GM21529 (cell line): ENCODE measurements around the gene DOCK10.

Experiments
- ATAC-seq: cut with Tn5 transposase; IDR thresholded peaks from one replicate; pipeline ENCODE4 v1.9.1; 2021; ENCODE audit not compliant: unreplicated experiment

DOCK10 gene

GRCh38 chr2:224843141-224843540 lies 199.1 kb downstream of the DOCK10 start:
- ATAC-seq = no peak

- ATAC-seq = no peak
These were observed 200.4 kb downstream of the DOCK10 start for GRCh38 chr2:224841910-224842309.

GRCh38 chr2:224838335-224838734 lies 203.9 kb downstream of the DOCK10 start:
- ATAC-seq = no peak

- no peak for ATAC-seq
These were observed 204.7 kb downstream of the DOCK10 start for GRCh38 chr2:224837558-224837957.

GRCh38 chr2:224837066-224837465 lies 205.2 kb downstream of the DOCK10 start:
- ATAC-seq = no peak

GRCh38 chr2:224836263-224836662 lies 206.0 kb downstream of the DOCK10 start:
- no peak for ATAC-seq

GRCh38 chr2:224835405-224835804 lies 206.9 kb downstream of the DOCK10 start:
- no peak for ATAC-seq

- no peak for ATAC-seq
These were observed 208.3 kb downstream of the DOCK10 start for GRCh38 chr2:224833986-224834385.

GRCh38 chr2:224832207-224832606 lies 210.1 kb downstream of the DOCK10 start:
- ATAC-seq = no peak

GRCh38 chr2:224831530-224831929 lies 210.7 kb downstream of the DOCK10 start:
- ATAC-seq = no peak

GRCh38 chr2:224820283-224820991 lies 221.8 kb downstream of the DOCK10 start:
- no peak for ATAC-seq

GRCh38 chr2:224819075-224819474 lies 223.2 kb downstream of the DOCK10 start:
- ATAC-seq = no peak

- ATAC-seq = no peak
These were observed 224.6 kb downstream of the DOCK10 start for GRCh38 chr2:224817676-224818075.

GRCh38 chr2:224816816-224817215 lies 225.5 kb downstream of the DOCK10 start:
- ATAC-seq = no peak

- no peak for ATAC-seq
These were observed 228.7 kb downstream of the DOCK10 start for GRCh38 chr2:224813578-224813977.

- no peak for ATAC-seq
These were observed 234.9 kb downstream of the DOCK10 start for GRCh38 chr2:224807153-224807964.

GRCh38 chr2:224803930-224804329 lies 238.3 kb downstream of the DOCK10 start:
- ATAC-seq = no peak

GRCh38 chr2:224802407-224802806 lies 239.9 kb downstream of the DOCK10 start:
- no peak for ATAC-seq

GRCh38 chr2:224801360-224801759 lies 240.9 kb downstream of the DOCK10 start:
- no peak for ATAC-seq

- no peak for ATAC-seq
These were observed 242.6 kb downstream of the DOCK10 start for GRCh38 chr2:224799691-224800090.

GRCh38 chr2:224798180-224798579 lies 244.1 kb downstream of the DOCK10 start:
- no peak for ATAC-seq

- ATAC-seq = no peak
These were observed 245.5 kb downstream of the DOCK10 start for GRCh38 chr2:224796695-224797305.
